Neural cell (in vitro differentiated cells): ENCODE measurements around the gene HECW1. TPM values are rescaled to one million over a fixed set of nuclear protein-coding genes. Genes with fewer than 3 reads are reported as not detected.

Experiments
- H2AFZ ChIP-seq: fragments of 200-600, 300-800 bp; sonication (generic), shearing (Covaris generic); 2 replicates; pipeline ENCODE4 v1.6.0; 2014; ENCODE audit warnings: low read depth, mild to moderate bottlenecking, antibody characterized with exemption, low read length, moderate library complexity
- H3F3A ChIP-seq: fragments of 200-600 bp; shearing (Covaris generic); 2 replicates; pipeline ENCODE4 v1.6.1; 2016; ENCODE audit warnings: mild to moderate bottlenecking, moderate library complexity, mixed read lengths, antibody characterized with exemption, low read length; ENCODE audit not compliant: insufficient read depth, poor library complexity, severe bottlenecking
- H3K27ac ChIP-seq: fragments of 200-600, 300-800 bp; sonication (generic), shearing (Covaris generic); 2 replicates; pipeline ENCODE4 v1.5.1; 2014; ENCODE audit warnings: mild to moderate bottlenecking, low read length, moderate library complexity
- H3K27me3 ChIP-seq: fragments of 300-800, 200-600 bp; sonication (generic), shearing (Covaris generic); 2 replicates; pipeline ENCODE4 v1.6.0; 2014; ENCODE audit warnings: mild to moderate bottlenecking, low read depth, low read length, moderate library complexity; ENCODE audit not compliant: insufficient read depth
- H3K36me3 ChIP-seq: fragments of 300-800, 200-600 bp; sonication (generic), shearing (Covaris generic); 2 replicates; pipeline ENCODE4 v1.5.1; 2014; ENCODE audit warnings: mild to moderate bottlenecking, antibody characterized with exemption, low read length, moderate library complexity; ENCODE audit not compliant: insufficient read depth
- H3K4me2 ChIP-seq: fragments of 300-800, 200-600 bp; sonication (generic), shearing (Covaris generic); 2 replicates; pipeline ENCODE4 v1.6.0; 2014; ENCODE audit warnings: mild to moderate bottlenecking, low read length
- H3K4me3 ChIP-seq: fragments of 300-800, 200-600 bp; sonication (generic), shearing (Covaris generic); 2 replicates; pipeline ENCODE4 v1.5.1; 2014; ENCODE audit warnings: mild to moderate bottlenecking, low read length, moderate library complexity
- H3K79me2 ChIP-seq: fragments of 200-600 bp; shearing (Covaris generic); replicated peaks from 2 replicates; pipeline ENCODE4 v1.6.0; 2014; ENCODE audit warnings: mild to moderate bottlenecking, low read length, moderate library complexity; ENCODE audit not compliant: insufficient read depth
- H3K9ac ChIP-seq: fragments of 300-800, 200-600 bp; sonication (generic), shearing (Covaris generic); 2 replicates; pipeline ENCODE4 v1.6.1; 2016; ENCODE audit warnings: mild to moderate bottlenecking, low read length, mixed read lengths
- H3K9me2 ChIP-seq: fragments of 200-600 bp; shearing (Covaris generic); 2 replicates; pipeline ENCODE4 v1.6.1; 2016; ENCODE audit warnings: mild to moderate bottlenecking, low read length, mixed read lengths; ENCODE audit not compliant: insufficient read depth
- H3K9me3 ChIP-seq: fragments of 200-600, 300-800 bp; sonication (generic), shearing (Covaris generic); 2 replicates; pipeline ENCODE4 v1.6.1; 2016; ENCODE audit warnings: mild to moderate bottlenecking, mixed run types, low read length, moderate library complexity, mixed read lengths
- H4K20me1 ChIP-seq: fragments of 200-600 bp; shearing (Covaris generic); 2 replicates; pipeline ENCODE4 v1.6.1; 2016; ENCODE audit warnings: mild to moderate bottlenecking, mixed run types; ENCODE audit not compliant: insufficient read depth
- CTCF ChIP-seq: fragments of 450-650 bp; IDR thresholded peaks from 2 replicates; pipeline ENCODE4 v1.5.1; 2014; ENCODE audit warnings: antibody characterized with exemption, mild to moderate bottlenecking, moderate library complexity; ENCODE audit not compliant: poor library complexity, severe bottlenecking
- EP300 ChIP-seq: fragments of 450-650 bp; conservative IDR thresholded peaks from 2 replicates; pipeline ENCODE4 v1.6.1; 2014; ENCODE audit warnings: antibody characterized with exemption, mild to moderate bottlenecking, moderate library complexity; ENCODE audit not compliant: poor library complexity, severe bottlenecking
- EZH2 ChIP-seq: fragments of 200-600, 300-800 bp; shearing (Covaris generic), sonication (generic); IDR thresholded peaks from 2 replicates; pipeline ENCODE4 v1.6.1; 2014; ENCODE audit warnings: antibody characterized with exemption, low read length, borderline replicate concordance, mild to moderate bottlenecking; ENCODE audit not compliant: insufficient read depth, poor library complexity, severe bottlenecking
- MXI1 ChIP-seq: fragments of 450-650 bp; conservative IDR thresholded peaks from 2 replicates; pipeline ENCODE4 v1.6.1; 2014; ENCODE audit warnings: antibody characterized with exemption, mild to moderate bottlenecking; ENCODE audit not compliant: poor library complexity, severe bottlenecking
- POLR2AphosphoS5 ChIP-seq: IDR thresholded peaks from 2 replicates; pipeline ENCODE4 v1.6.1; 2012
- RAD21 ChIP-seq: fragments of 450-650 bp; conservative IDR thresholded peaks from 2 replicates; pipeline ENCODE4 v1.6.1; 2014; ENCODE audit warnings: antibody characterized with exemption, mild to moderate bottlenecking, moderate library complexity
- REST ChIP-seq: IDR thresholded peaks from 2 replicates; pipeline ENCODE4 v1.6.1; 2012; ENCODE audit warnings: borderline replicate concordance
- SMC3 ChIP-seq: fragments of 450-650 bp; conservative IDR thresholded peaks from 2 replicates; pipeline ENCODE4 v1.6.1; 2014; ENCODE audit warnings: antibody characterized with exemption, mild to moderate bottlenecking, moderate library complexity; ENCODE audit not compliant: poor library complexity
- TAF1 ChIP-seq: IDR thresholded peaks from 2 replicates; pipeline ENCODE4 v1.6.1; 2012; ENCODE audit warnings: low read depth
- polyA plus RNA-seq: library from polyadenylated mRNA; depleted of rRNA; stranded (reverse); fragments of >200 nt; gene quantifications from 2 replicates; pipeline ENCODE4 v1.2.3, GENCODE V29; 2014

The HECW1 gene
- polyA plus RNA-seq, 1 donor from 2014 or later, result 13.8 TPM

- Histone ChIP-seq H3K9me2 (no peaks in the 10 kb centered on the region), H3K36me3 (no peaks in the 10 kb centered on the region), H3F3A (no peaks in the 10 kb centered on the region), H2AFZ (no peak overlapping the region), H3K27me3 (no peaks in the 10 kb centered on the region), H4K20me1 (no peaks in the 10 kb centered on the region), H3K9me3 (no peaks in the 10 kb centered on the region), H3K79me2 (no peaks in the 10 kb centered on the region), H3K9ac (no peak overlapping the region), H3K4me3 (no peak overlapping the region), H3K27ac (no peak overlapping the region), H3K4me2 (no peak overlapping the region)
- TF ChIP-seq REST (no peak), EZH2 (no peak), TAF1 (no peak), CTCF (no peak), RAD21 (no peak), SMC3 (no peak), EP300 (no peak), MXI1 (no peak), POLR2AphosphoS5 (no peak)
Observed at GRCh38 chr7:43517464-43517863, 405.0 kb downstream of the HECW1 start.

- no peak for TF ChIP-seq EZH2
- no peak for TF ChIP-seq POLR2AphosphoS5
- TF ChIP-seq MXI1, result no peak
- no peak for TF ChIP-seq CTCF
- Histone ChIP-seq H3F3A (no peaks in the 10 kb centered on the region), H3K36me3 (no peaks in the 10 kb centered on the region), H3K9ac (no peak overlapping the region), H3K27ac (no peak overlapping the region), H3K4me3 (no peak overlapping the region), H3K4me2 (no peak overlapping the region), H2AFZ (no peak overlapping the region), H3K9me2 (no peaks in the 10 kb centered on the region), H4K20me1 (no peaks in the 10 kb centered on the region), H3K79me2 (no peaks in the 10 kb centered on the region), H3K9me3 (no peaks in the 10 kb centered on the region), H3K27me3 (no peaks in the 10 kb centered on the region)
Observed at GRCh38 chr7:43520201-43520600, 407.8 kb downstream of the HECW1 start.
